Tibial nerve (tissue), 3 donors: ENCODE results near the gene PRLR.

Experiments
- POLR2A ChIP-seq, 2 donors: fragments of 450-650 bp; IDR thresholded peaks; one replicate each; pipeline ENCODE4 v1.6.1; 2017; ENCODE audit warnings: antibody characterized with exemption in 2 of 2, mild to moderate bottlenecking in 2 of 2, moderate library complexity in 2 of 2
- TF ChIP-seq, protein P1 (sequence below), 5 experiments: fragments of 200-600 bp in 3 of 5; fragments of 450-650 bp in 2 of 5; sonication (generic) in 3 of 5; IDR thresholded peaks; one replicate each; pipeline ENCODE4 v1.5.1; 2016 to 2019; ENCODE audit warnings: antibody characterized with exemption in 5 of 5, mild to moderate bottlenecking in 3 of 5, moderate library complexity in 2 of 5

DNA sequence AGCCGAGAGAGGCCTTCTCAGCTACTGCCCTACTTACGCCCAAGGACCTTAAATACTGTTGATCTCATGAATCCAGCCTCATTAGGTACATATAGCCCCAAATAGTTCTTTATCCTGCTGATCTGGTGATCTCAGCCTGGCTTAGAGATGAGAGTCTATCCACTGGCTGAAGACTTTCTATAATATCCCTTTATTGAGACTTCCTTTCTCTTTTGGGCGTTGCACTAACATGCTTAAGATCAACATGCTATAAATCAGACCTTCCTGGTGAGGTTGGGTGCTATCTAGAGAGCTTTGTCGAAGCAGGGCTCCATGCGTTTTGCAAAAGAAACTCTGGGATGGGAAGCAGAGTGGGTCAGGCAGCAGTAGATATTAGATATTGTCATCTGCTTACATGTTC is 138.6 kb downstream of the PRLR start:
- no peak for TF ChIP-seq POLR2A (IDR thresholded peaks at IDR 0.05)
- TF ChIP-seq, protein P1, sequence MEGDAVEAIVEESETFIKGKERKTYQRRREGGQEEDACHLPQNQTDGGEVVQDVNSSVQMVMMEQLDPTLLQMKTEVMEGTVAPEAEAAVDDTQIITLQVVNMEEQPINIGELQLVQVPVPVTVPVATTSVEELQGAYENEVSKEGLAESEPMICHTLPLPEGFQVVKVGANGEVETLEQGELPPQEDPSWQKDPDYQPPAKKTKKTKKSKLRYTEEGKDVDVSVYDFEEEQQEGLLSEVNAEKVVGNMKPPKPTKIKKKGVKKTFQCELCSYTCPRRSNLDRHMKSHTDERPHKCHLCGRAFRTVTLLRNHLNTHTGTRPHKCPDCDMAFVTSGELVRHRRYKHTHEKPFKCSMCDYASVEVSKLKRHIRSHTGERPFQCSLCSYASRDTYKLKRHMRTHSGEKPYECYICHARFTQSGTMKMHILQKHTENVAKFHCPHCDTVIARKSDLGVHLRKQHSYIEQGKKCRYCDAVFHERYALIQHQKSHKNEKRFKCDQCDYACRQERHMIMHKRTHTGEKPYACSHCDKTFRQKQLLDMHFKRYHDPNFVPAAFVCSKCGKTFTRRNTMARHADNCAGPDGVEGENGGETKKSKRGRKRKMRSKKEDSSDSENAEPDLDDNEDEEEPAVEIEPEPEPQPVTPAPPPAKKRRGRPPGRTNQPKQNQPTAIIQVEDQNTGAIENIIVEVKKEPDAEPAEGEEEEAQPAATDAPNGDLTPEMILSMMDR (IDR thresholded peaks at IDR 0.05): no peak
